ENCODE measurements around the gene FGGY.

DNA sequence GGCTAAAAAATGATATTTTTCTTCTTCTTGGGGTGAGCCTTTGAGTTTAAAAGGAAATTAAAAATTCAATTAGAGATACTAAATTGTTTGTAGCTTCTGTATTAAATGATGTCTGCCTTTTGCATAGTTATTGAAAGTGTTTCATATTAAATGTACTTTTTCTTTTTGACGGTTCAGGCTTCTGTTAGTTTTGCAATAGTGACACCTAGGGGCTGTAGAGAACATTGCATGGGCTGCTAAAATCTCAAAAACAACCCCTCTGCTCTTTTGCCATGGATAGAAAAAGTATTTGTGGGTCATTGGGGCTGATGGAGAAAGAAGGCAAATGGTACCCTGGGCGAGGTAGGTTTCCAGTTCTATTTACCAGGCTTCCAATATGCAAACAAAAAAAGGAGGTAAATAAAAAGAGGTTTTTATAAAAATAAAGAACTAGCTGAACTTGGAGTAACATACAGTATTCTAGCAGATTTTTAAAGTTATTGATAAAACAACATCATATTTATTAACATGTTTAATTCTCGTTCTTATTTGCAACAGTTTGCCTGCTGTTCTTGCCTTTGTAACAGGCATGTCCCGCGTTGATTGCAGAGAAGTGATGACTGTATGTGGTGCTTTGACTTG is 402.4 kb downstream of the FGGY start:
- no peak for TF ChIP-seq POLR2A (IDR thresholded peaks at IDR 0.05)
- TF ChIP-seq, protein P1, sequence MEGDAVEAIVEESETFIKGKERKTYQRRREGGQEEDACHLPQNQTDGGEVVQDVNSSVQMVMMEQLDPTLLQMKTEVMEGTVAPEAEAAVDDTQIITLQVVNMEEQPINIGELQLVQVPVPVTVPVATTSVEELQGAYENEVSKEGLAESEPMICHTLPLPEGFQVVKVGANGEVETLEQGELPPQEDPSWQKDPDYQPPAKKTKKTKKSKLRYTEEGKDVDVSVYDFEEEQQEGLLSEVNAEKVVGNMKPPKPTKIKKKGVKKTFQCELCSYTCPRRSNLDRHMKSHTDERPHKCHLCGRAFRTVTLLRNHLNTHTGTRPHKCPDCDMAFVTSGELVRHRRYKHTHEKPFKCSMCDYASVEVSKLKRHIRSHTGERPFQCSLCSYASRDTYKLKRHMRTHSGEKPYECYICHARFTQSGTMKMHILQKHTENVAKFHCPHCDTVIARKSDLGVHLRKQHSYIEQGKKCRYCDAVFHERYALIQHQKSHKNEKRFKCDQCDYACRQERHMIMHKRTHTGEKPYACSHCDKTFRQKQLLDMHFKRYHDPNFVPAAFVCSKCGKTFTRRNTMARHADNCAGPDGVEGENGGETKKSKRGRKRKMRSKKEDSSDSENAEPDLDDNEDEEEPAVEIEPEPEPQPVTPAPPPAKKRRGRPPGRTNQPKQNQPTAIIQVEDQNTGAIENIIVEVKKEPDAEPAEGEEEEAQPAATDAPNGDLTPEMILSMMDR (IDR thresholded peaks at IDR 0.05) = peak; percentile 75 to 100 (median 90)

All from body of pancreas (tissue), 4 donors.